Measurements from ENCODE around the gene CAPSL.

DNA sequence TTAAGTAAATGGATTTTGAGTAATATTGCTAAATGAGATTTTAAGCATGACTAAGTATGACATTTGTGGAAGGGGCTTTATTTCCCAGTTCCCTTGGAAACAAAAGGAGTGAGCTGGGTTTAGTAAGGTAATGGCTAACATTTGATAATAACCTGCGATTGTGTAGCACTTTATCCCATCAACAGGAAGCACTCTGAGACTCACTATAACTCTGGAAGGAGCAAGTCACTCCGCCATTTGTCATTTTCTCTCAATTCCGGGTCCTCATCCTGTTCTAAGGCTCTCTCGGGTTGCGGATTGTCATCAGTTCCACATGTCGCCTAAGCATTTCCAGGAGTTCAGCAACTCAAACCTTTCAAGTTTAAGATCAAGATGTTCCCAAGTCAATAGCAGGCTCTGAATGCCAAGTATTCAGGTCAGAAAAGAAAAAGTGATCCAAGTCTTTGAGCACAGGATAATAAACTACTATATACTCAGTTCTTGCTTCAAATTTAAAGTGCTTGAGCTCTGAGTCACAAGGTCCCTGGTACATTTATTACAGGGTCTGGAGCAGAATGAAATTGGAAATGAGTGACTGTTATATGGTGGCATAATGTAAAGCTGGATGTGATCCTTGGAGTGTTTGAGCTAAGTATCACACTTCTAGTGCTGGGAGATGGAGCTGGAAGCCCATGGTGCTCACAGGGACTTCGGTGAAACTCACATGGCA is 39.3 kb downstream of the CAPSL start:
- TF ChIP-seq, protein P1, sequence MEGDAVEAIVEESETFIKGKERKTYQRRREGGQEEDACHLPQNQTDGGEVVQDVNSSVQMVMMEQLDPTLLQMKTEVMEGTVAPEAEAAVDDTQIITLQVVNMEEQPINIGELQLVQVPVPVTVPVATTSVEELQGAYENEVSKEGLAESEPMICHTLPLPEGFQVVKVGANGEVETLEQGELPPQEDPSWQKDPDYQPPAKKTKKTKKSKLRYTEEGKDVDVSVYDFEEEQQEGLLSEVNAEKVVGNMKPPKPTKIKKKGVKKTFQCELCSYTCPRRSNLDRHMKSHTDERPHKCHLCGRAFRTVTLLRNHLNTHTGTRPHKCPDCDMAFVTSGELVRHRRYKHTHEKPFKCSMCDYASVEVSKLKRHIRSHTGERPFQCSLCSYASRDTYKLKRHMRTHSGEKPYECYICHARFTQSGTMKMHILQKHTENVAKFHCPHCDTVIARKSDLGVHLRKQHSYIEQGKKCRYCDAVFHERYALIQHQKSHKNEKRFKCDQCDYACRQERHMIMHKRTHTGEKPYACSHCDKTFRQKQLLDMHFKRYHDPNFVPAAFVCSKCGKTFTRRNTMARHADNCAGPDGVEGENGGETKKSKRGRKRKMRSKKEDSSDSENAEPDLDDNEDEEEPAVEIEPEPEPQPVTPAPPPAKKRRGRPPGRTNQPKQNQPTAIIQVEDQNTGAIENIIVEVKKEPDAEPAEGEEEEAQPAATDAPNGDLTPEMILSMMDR (IDR thresholded peaks at IDR 0.05): no peak
- TF ChIP-seq ZFX (IDR thresholded peaks at IDR 0.05; ENCODE audit: borderline replicate concordance): no peak

Measured in 22Rv1 (cell line).